NT2/D1 (cell line): ENCODE results near the gene RERE.

ENCODE experiments used
- SUZ12 ChIP-seq: IDR thresholded peaks from 2 replicates; pipeline ENCODE4 v1.6.1; 2011; ENCODE audit not compliant: insufficient read length, insufficient read depth; ENCODE audit errors: extremely low read depth
- YY1 ChIP-seq: IDR thresholded peaks from 2 replicates; pipeline ENCODE4 v1.6.1; 2011; ENCODE audit not compliant: insufficient read length, insufficient read depth
- ZNF274 ChIP-seq: IDR thresholded peaks from 2 replicates; pipeline ENCODE4 v1.6.1; 2011; ENCODE audit warnings: mild to moderate bottlenecking, low read depth, low read length

DNA sequence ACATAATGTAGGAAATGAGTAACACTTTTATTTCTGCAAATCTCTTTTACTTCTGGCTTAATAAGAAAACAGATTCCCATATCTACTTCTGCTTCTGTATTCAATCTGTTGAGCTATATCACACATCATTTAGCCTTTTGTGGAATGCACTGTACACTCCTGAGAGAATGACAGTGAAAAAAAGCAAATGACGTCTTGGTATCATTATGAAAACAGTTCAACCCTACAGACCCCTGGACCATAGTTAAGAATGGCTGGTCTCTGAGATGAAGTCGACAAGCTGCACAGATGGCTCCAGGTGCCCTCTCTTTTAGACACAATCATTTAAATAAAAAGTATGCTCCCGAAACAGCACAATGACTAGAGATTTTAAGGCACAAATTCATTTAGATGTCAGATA is 247.0 kb downstream of the RERE start:
- TF ChIP-seq ZNF274 = no peak
- TF ChIP-seq YY1 = no peak
- no peak for TF ChIP-seq SUZ12
